IPS-18c (cell line): ENCODE results near the gene CDKN3.
"Not testable (repeated sequence)": the region's sequence is repeated elsewhere in the genome, so short reads cannot be mapped to it uniquely, and the experiment has no call there.

Source experiments
- H3K4me3 ChIP-seq: 2 replicates; pipeline ENCODE4 v1.7.0; 2013; ENCODE audit warnings: low read depth, mild to moderate bottlenecking, low read length, moderate library complexity; ENCODE audit not compliant: insufficient read depth
- H3K9me3 ChIP-seq: one replicate; pipeline ENCODE4 v1.6.1; 2013; ENCODE audit warnings: mild to moderate bottlenecking, low read length, moderate library complexity; ENCODE audit not compliant: control insufficient read depth, insufficient read depth

Gene CDKN3

DNA sequence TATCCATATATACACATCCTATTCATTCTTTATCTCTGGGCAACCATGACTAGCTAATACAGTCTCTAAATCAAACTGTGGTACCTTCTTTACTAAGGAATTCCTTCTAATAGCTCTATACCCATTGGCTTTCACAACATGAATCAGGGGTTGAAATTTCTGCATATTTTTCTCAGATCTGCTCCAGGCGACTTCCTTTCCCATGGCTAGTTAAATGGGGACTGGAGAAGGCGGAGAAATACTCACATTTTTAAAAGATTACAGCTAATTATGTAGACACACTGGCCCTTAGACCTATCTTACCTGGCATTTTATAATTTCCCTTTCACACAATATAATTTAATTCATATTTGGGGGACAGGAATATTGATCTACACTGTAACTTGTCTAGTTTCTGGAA, 1.1 kb upstream of the CDKN3 start:
- H3K4me3 ChIP-seq: no peak overlapping the region
- no peaks in the 10 kb centered on the region for H3K9me3 ChIP-seq

DNA sequence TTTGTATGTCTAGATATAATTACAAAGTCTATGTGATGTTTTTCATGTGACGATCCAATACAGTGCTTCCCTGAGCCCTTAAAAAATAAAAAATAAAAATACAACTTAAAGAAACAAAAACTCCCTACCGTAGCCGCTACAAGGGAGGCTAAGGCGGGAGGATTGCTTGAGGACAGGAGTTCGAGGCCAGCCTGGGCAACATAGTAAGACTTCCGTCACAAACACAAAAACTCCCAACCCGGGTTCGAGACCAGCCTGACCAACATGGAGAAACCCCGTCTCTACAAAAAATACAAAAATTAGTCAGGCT, 669 bp upstream of the CDKN3 start:
- Histone ChIP-seq H3K9me3 (no peaks in the 10 kb centered on the region), H3K4me3 (peak overlapping the region; percentile 34; the same call in 1 of the 2 replicates)

DNA sequence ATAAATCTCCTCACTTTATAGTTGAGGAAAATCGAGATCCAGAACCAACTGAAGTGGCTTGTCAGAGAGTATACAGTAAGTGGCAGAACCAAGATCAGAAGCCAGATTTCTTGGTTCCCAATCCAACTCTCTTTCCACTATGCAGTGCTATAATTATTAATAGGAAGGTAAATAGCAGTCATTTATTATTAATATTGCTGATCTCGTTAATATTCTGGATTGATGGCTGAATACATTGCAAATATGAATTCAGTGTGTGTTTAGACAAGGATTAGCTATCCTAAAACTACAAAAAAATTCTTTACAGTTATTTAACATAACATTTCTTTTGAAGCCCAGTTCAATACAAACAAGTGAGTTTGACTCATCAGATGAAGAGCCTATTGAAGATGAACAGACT, 2.8 kb downstream of the CDKN3 start:
- peaks cover 2% of the 10 kb centered on the region for H3K9me3 ChIP-seq
- no peak overlapping the region for H3K4me3 ChIP-seq

DNA sequence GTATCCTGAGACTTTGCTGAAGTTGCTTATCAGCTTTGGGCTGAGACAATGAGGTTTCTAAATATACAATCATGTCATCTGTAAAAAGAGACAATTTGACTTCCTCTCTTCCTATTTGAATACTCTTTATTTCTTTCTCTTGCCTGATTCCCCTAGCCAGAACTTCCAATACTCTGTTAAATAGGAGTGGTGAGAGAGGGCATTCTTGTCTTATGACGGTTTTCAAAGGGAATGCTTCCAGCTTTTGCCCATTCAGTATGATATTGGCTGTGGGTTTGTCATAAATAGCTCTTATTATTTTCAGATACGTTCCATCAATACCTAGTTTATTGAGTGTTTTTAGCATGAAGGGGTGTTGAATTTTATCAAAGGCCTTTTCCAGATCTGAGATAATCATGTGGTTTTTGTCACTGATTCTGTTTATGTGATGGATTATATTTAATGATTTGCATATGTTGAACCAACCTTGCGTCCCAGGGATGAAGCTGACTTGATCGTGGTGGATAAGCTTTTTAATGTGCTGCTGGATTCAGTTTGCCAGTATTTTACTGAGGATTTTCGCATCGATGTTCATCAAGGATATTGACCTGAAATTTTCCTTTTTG, 6.7 kb downstream of the CDKN3 start:
- not testable (repeated sequence) for H3K9me3 ChIP-seq, H3K4me3 ChIP-seq

DNA sequence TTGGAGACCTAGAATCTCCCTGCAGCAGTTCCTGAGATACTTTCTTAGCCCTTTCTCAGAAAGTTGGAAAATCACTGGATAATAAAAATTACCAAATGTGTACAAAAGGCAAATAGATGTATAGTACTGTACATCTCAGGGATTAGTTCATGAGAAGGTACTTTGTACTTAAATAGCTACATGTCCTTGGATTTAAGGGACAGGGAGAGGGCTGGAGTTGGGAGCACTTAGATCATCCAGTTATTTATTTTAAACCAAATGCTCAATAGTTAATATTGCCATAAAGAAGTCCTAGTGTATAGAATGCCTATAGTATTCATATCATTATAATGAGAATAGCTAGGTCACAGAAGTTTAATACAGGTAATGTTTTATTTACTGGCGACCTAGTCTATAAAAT, 13.4 kb downstream of the CDKN3 start:
- H3K4me3 ChIP-seq: no peak overlapping the region
- H3K9me3 ChIP-seq: no peaks in the 10 kb centered on the region

DNA sequence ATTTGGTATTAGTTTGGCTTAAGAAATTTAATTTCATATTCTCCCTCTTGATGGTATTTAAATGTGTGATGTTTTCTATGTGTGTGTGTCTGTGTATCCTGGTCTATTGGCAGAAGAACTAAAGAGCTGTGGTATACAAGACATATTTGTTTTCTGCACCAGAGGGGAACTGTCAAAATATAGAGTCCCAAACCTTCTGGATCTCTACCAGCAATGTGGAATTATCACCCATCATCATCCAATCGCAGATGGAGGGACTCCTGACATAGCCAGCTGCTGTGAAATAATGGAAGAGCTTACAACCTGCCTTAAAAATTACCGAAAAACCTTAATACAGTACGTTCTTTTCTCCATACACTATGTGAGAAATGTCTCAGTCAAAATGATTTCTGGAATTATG, 14.6 kb downstream of the CDKN3 start:
- no peaks in the 10 kb centered on the region for H3K9me3 ChIP-seq
- no peak overlapping the region for H3K4me3 ChIP-seq

DNA sequence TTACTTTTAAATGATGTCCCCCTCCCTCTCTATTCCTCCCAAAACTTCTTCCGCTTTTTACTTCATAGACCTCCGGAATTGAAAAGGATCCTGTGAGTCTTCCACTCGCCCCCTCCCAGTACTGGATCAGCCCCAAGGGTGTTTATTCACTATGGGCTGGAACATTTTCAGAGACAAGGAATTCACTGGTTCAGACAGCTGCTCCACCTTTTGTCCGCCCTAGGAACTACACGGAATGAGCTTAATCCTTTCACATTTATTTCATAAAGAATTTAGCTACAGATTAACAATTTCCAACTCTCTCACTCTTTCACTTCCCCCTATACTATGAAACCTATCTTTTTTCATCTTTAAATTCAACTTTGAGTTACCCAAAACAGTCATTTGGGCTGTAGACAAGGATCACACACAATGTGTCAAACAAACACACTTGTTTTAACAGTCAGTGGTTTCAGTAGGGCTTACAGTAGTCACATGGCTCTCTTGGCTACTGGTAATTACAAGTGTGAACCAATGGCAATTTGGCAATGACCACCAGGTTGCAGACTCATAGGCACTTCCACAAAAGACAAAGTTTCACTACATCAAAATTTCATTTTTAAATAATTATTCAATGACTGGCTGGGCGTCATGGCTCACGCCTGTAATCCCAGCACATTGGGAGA, 23.8 kb downstream of the CDKN3 start:
- H3K9me3 ChIP-seq: no peaks in the 10 kb centered on the region
- no peak overlapping the region for H3K4me3 ChIP-seq

DNA sequence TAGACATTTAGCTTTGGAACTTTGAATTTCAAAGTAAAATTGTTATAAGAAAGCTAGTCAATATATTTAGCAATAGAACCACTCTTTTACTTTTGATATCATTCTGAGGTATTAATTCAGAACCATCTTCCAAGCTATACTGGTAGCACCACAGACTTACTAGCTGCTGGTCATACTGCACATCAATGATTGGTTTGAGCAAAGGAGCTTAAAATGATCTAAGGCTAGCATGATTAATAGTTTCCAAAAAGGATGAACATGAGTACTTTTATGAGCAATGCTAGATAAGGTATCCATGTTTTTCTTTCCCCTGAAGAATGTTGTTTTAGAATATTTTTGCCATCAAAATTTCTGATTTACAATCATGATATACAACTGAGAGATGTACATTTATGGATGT, 27.2 kb downstream of the CDKN3 start:
- Histone ChIP-seq H3K9me3 (no peaks in the 10 kb centered on the region), H3K4me3 (no peak overlapping the region)

DNA sequence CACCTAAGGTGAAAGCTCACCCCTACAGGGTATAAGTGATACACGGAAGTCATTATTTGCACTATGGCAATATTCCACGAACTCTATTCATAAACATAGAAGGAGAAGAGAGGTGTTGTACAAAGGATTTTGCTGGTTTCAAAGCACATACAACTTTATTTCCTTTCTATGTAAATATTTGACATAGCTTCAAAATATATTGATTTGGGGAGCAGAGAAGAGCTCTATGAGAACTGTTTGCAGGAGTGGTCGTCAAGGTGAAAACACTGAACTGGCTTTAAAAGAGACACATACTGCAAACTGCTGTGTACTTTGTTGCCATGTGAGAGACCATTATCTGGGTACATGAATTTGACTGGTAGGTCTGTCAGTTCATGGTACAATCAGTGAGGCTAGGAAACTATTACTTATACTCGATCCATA, 27.7 kb downstream of the CDKN3 start:
- Histone ChIP-seq H3K4me3 (no peak overlapping the region), H3K9me3 (no peaks in the 10 kb centered on the region)

DNA sequence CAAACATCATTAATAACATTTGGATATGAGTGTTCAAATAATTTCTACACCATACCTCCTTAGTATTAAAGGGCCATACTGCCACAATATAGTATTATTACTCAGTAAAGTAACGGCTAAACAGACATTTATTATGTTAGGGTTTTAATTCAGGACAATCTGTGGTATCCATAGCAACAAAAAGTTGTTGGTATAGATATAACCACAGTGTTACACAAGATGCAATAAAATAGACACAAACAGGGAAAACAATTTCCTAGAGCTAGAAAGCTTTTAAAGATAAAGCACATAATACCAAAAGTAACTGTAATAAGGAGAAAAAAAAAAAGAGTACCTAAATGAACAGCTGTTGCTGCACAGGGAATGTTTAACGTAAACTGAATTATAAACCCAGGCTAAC, 28.3 kb downstream of the CDKN3 start:
- no peaks in the 10 kb centered on the region for H3K9me3 ChIP-seq
- no peak overlapping the region for H3K4me3 ChIP-seq

DNA sequence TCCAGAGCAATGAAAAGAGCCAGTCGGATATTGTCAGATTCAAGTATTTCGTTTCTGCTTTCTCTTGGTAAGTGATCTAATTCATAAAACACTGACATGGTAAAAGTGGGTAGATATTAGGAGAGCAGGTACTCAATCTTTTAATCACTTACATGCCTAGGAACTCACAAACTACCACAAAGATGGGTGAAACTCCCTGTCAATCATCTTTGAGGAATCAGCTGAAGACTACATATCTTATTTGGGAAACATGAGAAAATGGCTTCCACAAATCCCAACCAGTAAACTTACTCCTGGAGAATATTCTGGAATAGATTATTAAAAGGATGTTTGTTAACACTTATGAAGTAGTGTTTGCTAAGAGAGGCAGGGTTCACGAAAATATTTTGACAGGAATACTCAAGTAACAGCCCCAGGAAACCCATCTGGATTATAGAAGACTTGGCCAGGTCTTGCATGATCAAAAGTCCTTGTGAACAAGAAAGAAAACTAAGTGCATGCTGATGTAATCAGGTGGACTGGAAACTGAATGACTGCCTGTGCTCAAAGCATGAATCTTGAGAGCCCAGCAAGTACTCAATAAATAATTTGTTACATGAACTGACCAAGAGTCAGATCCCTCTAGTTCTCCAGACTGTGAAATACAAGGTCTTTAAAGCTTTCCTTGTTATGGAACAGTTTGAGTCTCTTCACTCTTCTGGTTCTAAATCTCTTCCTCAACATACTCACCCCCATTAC, 28.9 kb downstream of the CDKN3 start:
- H3K4me3 ChIP-seq: no peak overlapping the region
- H3K9me3 ChIP-seq: no peaks in the 10 kb centered on the region

DNA sequence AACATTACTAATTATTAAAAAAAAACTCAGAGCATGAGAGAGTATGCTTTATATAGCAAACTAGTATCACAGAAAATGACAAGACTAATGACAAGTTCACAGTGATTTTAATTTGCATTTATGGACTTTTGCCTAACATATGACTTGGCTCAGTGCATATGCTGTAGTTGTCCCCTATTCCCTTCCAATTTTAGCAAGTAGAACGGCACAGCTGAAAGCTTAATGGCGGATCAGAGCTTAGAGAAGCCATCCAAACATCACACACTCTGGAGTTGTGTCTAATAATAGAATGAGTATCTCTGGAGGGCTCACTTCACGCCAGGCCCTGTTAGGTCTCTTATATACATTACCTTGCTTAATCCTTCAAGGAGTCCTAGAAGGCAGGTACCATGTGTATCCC, 31.1 kb downstream of the CDKN3 start:
- Histone ChIP-seq H3K9me3 (no peaks in the 10 kb centered on the region), H3K4me3 (no peak overlapping the region)

DNA sequence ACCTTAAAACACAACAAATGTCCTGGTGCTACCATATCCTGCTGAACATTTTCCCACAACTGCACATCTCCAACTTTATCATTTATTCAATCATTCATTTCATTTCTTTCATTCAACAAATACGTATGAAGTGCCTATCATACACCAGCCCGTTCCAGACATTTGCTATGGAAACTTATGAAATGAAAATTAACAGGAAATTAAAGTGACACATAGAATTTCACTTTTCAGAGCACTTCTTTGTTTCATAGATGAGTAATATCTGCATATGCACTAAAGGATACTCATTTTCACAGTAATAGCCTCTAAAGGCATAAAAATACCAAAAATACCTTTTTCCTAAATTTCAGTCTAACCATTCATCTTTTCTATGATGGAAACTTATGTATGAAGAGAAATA, 31.7 kb downstream of the CDKN3 start:
- H3K4me3 ChIP-seq: no peak overlapping the region
- no peaks in the 10 kb centered on the region for H3K9me3 ChIP-seq

DNA sequence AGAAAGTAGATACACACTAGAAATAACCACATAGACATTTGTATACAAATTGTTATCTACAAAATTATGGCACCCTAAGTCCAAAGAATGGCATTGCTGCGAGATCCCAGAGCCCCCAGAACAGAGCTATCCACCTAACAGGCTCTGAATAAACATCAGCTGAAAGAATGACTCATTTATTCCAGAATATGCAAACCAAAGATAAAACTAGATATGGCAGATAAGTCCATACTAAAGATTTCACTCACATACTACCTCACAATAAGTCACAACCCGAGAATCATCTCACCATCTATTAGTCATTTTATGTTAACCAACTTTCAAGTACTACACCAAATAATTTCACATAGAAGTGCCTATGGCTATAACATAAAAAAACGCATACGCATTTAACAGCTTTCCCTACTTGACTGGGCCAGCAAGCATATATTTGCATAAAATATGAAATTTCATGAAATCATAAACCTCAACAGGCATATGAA, 38.7 kb downstream of the CDKN3 start:
- H3K4me3 ChIP-seq: no peak overlapping the region
- no peaks in the 10 kb centered on the region for H3K9me3 ChIP-seq

DNA sequence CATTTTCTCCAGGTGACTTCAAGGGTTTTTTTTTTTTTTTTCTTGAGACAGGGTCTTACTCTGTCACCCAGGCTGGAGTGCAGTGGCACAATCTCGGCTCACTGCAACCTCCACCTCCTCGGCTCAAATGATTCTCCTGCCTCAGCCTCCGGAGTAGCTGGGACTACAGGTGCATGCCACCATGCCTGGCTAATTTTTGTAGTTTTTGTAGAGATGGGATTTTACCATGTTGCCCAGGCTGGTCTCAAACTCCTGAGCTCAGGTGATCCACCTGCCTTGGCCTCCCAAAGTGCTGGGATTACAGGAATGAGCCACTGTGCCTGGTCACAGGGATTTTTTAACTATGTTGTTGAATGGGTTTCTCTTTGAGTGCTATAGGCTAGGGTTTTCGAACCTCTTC, 41.1 kb downstream of the CDKN3 start:
- H3K4me3 ChIP-seq, H3K9me3 ChIP-seq: not testable (repeated sequence)

DNA sequence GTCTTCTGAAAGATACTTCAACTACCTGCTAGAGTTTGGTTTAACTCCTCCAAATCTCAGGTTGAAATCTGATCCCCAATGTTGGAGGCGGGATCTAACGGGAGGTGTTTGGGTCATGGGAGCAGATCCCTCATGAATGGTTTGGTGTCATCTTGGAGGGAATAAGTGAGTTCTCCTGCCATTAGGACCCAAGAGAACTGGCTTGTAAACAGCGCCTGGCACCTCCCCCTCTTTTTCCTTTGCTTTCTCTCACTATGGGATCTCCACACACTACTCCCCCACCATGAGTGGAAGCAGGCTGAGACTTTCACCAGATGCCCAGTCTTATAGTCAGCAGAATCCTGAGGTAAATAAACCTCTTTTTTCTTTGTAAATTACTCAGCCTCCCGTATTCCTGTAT, 41.9 kb downstream of the CDKN3 start:
- Histone ChIP-seq H3K4me3 (no peak overlapping the region), H3K9me3 (no peaks in the 10 kb centered on the region)

DNA sequence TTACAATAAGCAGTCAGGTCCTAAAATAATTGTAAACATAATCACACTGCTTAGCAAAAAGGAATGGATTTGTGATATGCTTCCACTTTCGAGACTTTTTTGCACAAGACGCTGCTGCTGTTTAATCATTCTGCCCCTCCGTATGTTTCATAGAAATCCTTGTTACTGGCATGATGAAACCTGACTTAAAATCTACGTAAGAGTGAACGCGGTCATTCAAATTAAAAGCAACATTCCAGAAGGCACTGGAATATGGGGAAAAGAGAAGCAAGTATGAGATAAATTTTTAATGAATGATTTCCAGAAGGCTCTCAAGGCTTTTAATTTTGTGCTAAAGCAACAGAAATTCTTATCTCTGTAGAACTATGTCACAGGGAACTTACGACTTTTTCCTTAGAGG, 43.2 kb downstream of the CDKN3 start:
- Histone ChIP-seq H3K4me3 (peak overlapping the region; percentile 84), H3K9me3 (no peaks in the 10 kb centered on the region)

DNA sequence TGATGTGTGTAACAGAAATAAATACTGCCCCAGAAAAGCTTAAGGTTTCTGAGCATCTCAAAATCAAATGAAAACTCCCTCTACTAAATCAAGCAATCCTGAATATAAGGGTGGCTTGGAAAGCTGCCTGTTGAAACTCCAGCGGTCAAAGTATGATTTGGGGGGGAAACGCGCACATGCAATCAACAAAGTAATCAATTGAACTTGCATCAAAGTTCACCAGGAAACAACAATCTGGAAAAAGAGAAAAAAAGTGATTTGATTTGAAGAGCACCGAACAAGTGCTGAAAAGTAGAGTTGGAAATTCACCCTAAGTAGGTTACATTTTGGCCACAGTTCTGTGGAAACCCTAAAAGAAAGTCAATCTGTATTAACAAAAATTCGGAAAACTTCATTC, 43.7 kb downstream of the CDKN3 start:
- Histone ChIP-seq H3K4me3 (peak overlapping the region; percentile 84), H3K9me3 (no peaks in the 10 kb centered on the region)
